SW480 (cell line): Measurements from ENCODE around the gene REV1.

Experiments used
- DNase-seq: peaks from one replicate; pipeline ENCODE4 v3.0.0-alpha.2; 2016; ENCODE audit warnings: low spot score

Gene REV1

DNA sequence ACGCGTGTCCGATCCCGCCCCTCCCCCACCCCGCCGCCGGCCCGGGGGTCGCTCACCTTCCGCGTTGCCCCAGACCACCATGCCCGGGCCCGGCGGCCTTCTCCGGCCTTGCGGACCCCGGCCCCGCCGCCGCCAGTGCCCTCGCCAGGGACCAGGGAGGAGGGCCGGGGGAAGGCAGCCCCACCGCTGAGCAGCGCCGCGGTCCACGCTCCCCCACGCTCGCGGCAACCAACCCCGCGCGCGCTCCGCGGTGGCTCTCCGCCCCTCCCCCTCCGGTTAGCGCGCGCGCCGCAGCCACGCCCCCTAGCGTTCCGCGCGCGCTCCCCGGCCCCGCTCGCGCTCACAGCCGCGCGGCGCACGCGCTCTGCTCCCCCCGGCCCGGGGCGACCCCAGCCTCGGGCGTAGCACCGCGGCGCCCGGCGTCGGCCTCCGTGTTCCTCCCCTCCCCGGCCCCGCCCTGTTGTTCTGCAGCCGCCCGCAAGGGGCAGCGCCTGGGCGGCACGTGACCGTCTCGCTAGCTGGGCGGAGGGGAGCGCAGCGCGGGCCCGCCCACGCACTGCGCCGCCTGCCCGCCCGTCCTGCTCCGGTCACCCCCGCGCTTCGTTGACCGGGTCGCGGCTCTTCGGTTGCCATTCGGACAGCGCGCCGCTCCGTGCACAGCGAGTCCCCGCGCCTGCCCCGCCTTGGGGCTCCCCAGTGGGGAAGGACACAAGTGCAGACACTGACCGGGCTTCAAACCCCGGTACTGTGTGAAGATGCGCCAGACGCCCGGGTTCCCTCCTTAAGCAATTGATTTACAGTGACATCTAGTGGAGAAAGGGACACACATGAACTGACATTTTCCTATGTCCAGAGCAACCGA lies at the start of gene REV1:
TSS of gene REV1 (minus strand) at position 257 of the 862 bp plus-strand sequence. CDS start 25,042 bp downstream, outside the sequence.
- DNase-seq: peak; percentile 94

GRCh38 chr2:99537910-99538485 lies 48.2 kb upstream of the REV1 start:
- no peak for DNase-seq

- DNase-seq: no peak
Measured at GRCh38 chr2:99524056-99524455, 34.2 kb upstream of the REV1 start.

DNA sequence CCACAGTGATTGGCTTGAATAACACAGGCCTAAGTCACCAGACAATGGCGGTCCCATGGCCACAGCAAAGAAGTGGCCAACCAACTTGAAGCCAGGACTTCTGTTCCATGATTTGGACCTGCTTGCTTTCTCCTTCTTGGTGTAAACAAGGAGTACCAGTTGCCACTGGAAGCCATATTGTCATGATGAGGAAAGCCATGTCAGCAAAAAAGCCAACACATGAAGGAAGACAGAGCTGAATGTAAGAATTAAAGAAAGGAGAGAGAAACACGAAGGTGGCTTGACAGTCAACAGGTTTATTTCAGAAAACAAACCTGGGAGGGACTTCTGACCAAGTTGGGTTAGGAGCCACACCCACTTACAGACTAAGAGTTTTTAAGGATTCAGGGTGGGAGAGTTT lies 32.3 kb upstream of the REV1 start:
- DNase-seq: no peak

DNA sequence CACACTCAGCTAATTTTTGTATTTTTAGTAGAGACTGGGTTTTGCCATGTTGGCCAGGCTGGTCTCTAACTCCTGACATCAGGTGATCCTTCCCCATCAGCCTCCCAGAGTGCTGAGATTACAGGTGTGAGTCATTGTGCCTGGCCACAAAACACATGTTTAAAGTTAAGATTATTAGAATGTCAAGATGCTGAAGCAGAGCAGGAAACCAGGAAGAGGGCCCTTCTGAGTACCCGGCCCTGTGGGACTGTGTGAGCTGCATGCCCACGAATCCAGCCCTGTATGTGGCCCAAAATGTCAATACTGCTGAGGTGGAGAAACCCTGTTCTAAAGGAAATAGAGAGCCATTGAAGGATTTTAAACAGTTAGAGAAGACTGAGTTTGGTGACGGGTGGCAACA lies 31.0 kb upstream of the REV1 start:
- DNase-seq: no peak

- no peak for DNase-seq
Measured at GRCh38 chr2:99520195-99520594, 30.4 kb upstream of the REV1 start.

- DNase-seq: no peak
Measured at GRCh38 chr2:99514357-99514756, 24.5 kb upstream of the REV1 start.

- no peak for DNase-seq
Measured at GRCh38 chr2:99512181-99512591, 22.4 kb upstream of the REV1 start.

DNA sequence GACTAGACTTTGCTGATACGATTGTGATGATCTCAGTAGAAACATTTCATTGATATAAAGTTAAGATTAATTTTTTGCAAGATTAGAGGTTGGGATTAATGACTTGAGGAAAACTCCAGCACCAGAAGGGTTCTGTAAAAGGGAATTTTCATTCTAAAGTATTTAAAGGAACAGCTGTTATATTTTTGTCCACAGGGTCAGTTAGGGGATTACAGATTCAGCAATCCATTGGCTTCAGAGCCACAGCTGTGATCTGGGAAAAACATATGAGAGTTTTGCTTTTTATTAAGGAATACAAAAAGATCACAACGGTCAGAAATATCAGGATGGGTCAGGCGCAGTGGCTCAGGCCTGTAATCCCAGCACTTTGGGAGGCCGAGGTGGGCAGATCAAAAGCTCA lies 19.6 kb upstream of the REV1 start:
- DNase-seq: no peak

GRCh38 chr2:99507937-99508818 lies 18.4 kb upstream of the REV1 start:
- no peak for DNase-seq

GRCh38 chr2:99504844-99505584 lies 15.2 kb upstream of the REV1 start:
- DNase-seq: no peak

DNA sequence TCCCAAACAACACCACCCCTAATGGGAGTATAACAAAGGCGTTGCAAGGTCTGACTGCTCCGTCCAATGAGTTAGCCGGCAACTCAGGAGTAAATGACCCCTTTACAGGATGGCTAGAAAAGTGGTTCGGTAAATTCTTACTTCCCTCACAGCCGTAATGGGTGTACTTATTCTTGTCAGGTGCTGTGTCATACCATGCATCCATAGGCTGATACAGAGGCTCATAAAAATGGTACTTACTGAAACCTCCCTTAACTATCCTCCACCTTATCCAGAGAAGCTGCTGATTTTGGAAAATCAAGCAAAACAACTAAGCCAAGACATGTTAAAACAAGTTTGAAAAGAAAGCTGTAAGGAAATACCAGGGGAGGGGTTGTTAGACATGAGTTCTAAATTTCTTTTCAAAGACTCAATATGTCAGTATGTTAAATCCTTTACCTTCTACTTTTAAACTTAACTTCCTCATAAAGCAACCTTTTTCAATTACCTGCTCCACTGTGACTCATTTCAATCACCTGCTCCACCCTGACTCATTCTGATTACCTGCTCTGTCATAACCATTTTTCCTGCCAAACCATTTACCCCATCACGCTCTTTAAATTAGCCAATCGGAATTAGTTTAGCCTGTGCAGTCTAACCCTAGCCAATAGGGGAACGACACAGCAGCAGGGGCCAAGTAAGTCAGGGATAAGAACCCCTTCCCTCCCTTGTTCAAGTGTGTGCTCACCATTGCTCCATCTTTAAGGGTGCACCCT lies 14.0 kb upstream of the REV1 start:
- peak; percentile 58 for DNase-seq

GRCh38 chr2:99496021-99496420 lies 6.2 kb upstream of the REV1 start:
- DNase-seq: no peak

DNA sequence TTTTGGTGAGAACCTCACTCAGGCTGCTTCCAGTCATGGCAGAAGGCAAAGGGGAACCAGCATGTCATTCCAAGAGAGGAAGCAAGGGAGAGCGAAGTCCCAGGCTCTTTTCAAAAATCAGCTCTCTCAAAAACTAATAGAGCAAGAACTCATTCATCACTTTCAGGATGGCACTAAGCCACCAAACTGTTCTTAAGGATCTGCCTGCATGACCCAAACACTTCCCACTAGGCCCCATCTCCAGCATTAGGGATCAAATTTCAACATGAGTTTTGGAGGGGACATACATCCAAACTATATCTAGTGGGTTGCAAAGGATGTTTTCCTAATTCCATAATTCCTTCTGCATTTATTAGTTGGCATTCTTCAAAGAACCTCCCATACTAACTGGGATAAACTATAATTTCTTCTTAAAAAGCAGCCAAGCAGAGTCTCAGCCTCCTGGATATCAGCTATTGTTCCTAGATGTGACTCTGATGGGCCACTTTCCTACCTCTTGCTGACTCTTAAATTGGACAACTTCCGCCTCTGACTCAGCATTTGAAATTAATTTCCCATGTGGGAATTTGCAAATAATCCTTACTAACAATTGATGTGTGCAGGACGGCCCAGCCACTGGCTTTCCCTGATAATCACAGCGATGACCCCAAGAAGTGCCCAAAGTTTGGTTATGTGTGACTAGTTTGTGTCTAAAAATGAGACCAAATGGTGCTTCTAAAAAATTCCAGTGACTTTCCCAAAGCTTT lies 5.5 kb upstream of the REV1 start:
- DNase-seq: no peak

DNA sequence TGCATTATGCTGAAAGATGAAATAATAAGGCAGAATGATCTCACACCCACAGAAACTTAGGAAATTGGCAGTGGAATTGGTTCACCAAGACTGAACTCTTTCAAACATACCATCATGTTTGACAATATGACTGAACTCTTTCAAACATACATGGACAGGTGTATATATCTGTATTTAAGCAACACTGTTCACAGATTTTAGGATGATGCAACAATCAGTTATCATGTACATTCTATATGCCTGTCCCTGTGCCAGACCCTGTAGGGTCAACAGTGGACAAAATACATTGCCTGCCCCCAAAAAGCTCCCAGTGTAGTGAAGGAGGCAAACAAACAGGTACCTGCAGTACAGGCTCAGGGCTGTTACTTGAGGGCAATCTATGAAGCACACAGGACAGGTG lies 2.9 kb upstream of the REV1 start:
- no peak for DNase-seq

DNA sequence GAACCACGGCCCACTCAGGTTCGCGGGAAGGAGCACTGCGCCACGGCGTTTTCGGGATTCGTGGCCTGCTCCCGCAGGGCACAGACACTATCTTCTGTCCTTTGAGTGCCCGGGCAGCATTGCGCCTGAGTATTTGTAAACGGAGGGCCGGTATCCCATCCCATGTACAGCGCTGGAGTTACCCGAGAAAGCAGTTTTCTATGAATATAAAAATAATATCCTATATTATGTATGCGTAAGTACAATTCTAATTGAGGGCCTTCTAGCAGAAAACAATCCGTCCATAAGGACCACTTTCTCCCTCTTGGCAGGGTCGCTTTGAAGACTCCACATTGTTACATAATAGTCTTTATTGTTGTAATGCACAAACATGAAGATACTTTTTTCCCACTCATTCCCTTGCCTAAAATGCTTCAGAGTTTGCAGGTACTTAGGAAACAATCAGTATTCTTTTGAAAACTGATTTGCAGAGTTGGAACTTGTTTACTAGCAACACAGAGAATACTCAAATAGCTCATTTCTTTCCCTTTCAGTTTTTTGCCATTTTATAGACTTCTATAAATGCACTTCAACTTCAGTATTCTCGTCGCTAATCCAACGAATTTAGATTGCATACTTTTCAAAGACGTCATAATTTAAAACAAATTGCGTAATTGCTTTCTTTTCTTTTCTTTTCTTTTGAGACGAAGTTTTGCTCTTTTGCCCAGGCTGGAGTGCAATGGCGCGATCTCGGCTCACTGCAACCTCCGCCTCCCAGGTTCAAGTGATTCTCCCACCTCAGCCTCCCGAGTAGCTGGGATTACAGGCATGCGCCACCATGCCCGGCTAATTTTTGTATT lies 1.0 kb upstream of the REV1 start:
- no peak for DNase-seq

DNA sequence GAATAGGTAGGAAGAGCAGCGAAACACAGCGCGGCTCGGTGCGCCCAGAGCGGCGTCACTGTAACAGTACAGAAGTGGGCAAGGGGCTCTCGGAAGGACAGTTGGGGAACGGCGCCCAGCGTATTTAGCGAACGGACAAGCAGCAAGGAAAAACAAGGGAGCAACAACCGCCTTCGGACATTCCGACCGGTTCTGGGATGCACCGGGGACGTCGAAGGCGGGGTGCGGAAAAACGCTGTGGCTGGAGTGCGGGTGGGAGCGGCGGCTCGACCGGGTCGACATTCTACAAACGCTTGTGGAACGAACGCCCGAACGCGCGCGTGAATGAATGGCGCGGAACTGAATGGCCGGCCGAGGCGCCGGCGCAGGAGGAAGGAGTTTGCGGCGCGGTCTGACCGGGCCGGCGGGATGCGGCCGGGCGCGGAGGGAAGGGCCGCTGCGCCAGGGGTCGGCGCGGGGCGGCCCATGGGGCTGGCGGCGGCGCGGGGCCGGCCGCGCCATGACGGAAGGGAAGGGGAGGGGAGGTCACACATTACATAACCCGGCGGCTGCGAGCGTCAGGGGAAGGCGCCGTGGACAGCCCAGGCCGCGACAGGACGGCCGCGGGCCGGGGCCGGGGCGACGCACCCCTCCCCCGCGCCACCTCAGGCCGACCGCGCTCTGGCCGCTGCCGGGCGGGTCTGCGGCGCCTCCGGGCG lies 605 bp downstream of the REV1 start:
- DNase-seq: peak; percentile 57

DNA sequence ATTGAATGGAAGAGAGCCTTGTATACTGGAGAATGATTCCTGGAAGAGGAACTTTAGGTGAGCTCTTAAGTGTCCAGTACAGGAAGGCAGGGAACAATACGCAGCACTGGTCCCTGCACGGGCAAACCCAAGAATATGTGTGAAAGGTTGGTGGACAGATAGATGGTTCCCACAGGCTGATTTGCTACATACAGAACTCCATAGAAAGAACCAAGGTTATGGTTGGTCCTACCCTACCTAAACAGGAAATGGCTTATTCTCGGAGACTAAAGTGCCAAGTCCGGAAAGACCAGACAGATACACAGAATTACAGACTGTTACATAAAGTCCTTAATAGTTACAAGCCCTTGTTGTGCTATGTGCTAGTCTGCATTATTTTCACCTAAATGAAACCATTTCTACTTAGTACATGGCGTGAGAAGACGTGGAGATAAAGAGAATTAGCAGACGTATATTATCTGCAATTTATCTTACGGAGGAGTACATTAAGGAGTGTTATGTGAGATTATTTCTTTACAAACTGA lies 1.2 kb downstream of the REV1 start:
- peak; percentile 70 for DNase-seq

GRCh38 chr2:99487906-99488305 lies 1.9 kb downstream of the REV1 start:
- DNase-seq: no peak
